ENCODE measurements around the gene CEP85L. TPM values are rescaled to one million over a fixed set of nuclear protein-coding genes. Genes with fewer than 3 reads are reported as not detected.

Gene CEP85L
- total RNA-seq, 4 donors from 2014 or later: 5.3 to 10.5 (median 8.7) TPM

GRCh38 chr6:118579786-118580185, 71.6 kb downstream of the CEP85L start:
- Histone ChIP-seq H3K4me3 (no peak overlapping the region), H3K27me3 (no peaks in the 10 kb centered on the region), H3K9me3 (peaks cover 9 to 19% of the 10 kb centered on the region in 2 donors), H3K27ac (no peak overlapping the region), H3K4me1 (peaks cover 0 to 7% (median 2%) of the 10 kb centered on the region in 4 donors), H3K36me3 (no peaks in the 10 kb centered on the region)
- TF ChIP-seq EP300 (IDR thresholded peaks at IDR 0.05; ENCODE audit: low read depth) (no peak), POLR2A (IDR thresholded peaks at IDR 0.05) (no peak), POLR2AphosphoS5 (IDR thresholded peaks at IDR 0.05) (no peak), CTCF (IDR thresholded peaks at IDR 0.05) (no peak)
- intact Hi-C loops (cut with DNase I; ENCODE audit: low total_unique reads) (loop anchor here (5.0 kb wide), 2 partner anchors 292 to 983 kb away; no protein-coding TSS in a partner anchor), in situ Hi-C loops (cut with MboI; ENCODE audit: low pct_ligation_motif_present in 1 of 4, low pct_unique_long_range_greater_than_20kb in 1 of 4, low sequenced_read_pairs in 3 of 4) (no loop called here)
- 82% methylated on average over 2 of the region's 2 CpGs; no CpG with 5 or more reads in 1 of the 2 donors for WGBS, 2 donors (ENCODE audit: low coverage in 1 of 2)
- no peak for DNase-seq

- H3K4me3 ChIP-seq: no peak overlapping the region
- H3K36me3 ChIP-seq: no peaks in the 10 kb centered on the region
- H3K4me1 ChIP-seq: peaks cover 0 to 7% (median 2%) of the 10 kb centered on the region in 4 donors
- TF ChIP-seq POLR2AphosphoS5 (IDR thresholded peaks at IDR 0.05): no peak
- no peak for TF ChIP-seq EP300 (IDR thresholded peaks at IDR 0.05; ENCODE audit: low read depth)
- no peak for TF ChIP-seq CTCF (IDR thresholded peaks at IDR 0.05)
- TF ChIP-seq POLR2A (IDR thresholded peaks at IDR 0.05): no peak
- H3K27ac ChIP-seq: no peak overlapping the region
- H3K27me3 ChIP-seq: no peaks in the 10 kb centered on the region
- DNase-seq: no peak
- peaks cover 21 to 30% of the 10 kb centered on the region in 2 donors for H3K9me3 ChIP-seq
- in situ Hi-C loops (cut with MboI; ENCODE audit: low pct_ligation_motif_present in 1 of 4, low pct_unique_long_range_greater_than_20kb in 1 of 4, low sequenced_read_pairs in 3 of 4) (no loop called here), intact Hi-C loops (cut with DNase I; ENCODE audit: low total_unique reads) (loop anchor here (5.0 kb wide), 1 partner anchor 984 kb away; no protein-coding TSS in a partner anchor)
- WGBS, 2 donors (ENCODE audit: low coverage in 1 of 2): 97% methylated on average over 12 of the region's 12 CpGs; no CpG with 5 or more reads in 1 of the 2 donors
These were observed 72.8 kb downstream of the CEP85L start for GRCh38 chr6:118578617-118579016.

- no peak for TF ChIP-seq EP300 (IDR thresholded peaks at IDR 0.05; ENCODE audit: low read depth)
- TF ChIP-seq POLR2AphosphoS5 (IDR thresholded peaks at IDR 0.05): no peak
- H3K36me3 ChIP-seq: no peaks in the 10 kb centered on the region
- in situ Hi-C loops (cut with MboI; ENCODE audit: low pct_ligation_motif_present in 1 of 4, low pct_unique_long_range_greater_than_20kb in 1 of 4, low sequenced_read_pairs in 3 of 4): no loop called here
- WGBS, 2 donors (ENCODE audit: low coverage in 1 of 2): 28 to 55% methylated on average over 3 to 4 of the region's 4 CpGs
- no peak overlapping the region for H3K4me3 ChIP-seq
- DNase-seq: no peak
- intact Hi-C loops (cut with DNase I; ENCODE audit: low total_unique reads): loop anchor here (5.0 kb wide), 1 partner anchor 984 kb away; no protein-coding TSS in a partner anchor
- H3K27me3 ChIP-seq: no peaks in the 10 kb centered on the region
- peaks cover 0 to 7% (median 2%) of the 10 kb centered on the region in 4 donors for H3K4me1 ChIP-seq
- peaks cover 25 to 32% of the 10 kb centered on the region in 2 donors for H3K9me3 ChIP-seq
- H3K27ac ChIP-seq: no peak overlapping the region
These were observed 73.4 kb downstream of the CEP85L start for GRCh38 chr6:118577972-118578371.

GRCh38 chr6:118574051-118574865, 77.1 kb downstream of the CEP85L start:
- H3K4me1 ChIP-seq: no peaks in the 10 kb centered on the region
- intact Hi-C loops (cut with DNase I; ENCODE audit: low total_unique reads): loop anchor here (1.0 kb wide), 1 partner anchor 17 kb away; no protein-coding TSS in a partner anchor

More at GRCh38 chr6:118574051-118574865, 77.1 kb downstream of the CEP85L start:
- H3K9me3 ChIP-seq: peaks cover 25 to 30% of the 10 kb centered on the region in 2 donors
- in situ Hi-C loops (cut with MboI; ENCODE audit: low pct_ligation_motif_present in 1 of 4, low pct_unique_long_range_greater_than_20kb in 1 of 4, low sequenced_read_pairs in 3 of 4): loop anchor here in 2 of 4 donors (25.0 kb wide), 2 partner anchors 213 to 587 kb away; no protein-coding TSS in a partner anchor
- 97 to 100% methylated on average over 1 to 13 of the region's 13 CpGs for WGBS, 2 donors (ENCODE audit: low coverage in 1 of 2)
- H3K36me3 ChIP-seq: no peaks in the 10 kb centered on the region
- no peak for DNase-seq
- no peak overlapping the region for H3K4me3 ChIP-seq
- TF ChIP-seq CTCF (IDR thresholded peaks at IDR 0.05): no peak
- TF ChIP-seq EP300 (IDR thresholded peaks at IDR 0.05; ENCODE audit: low read depth): no peak
- TF ChIP-seq POLR2AphosphoS5 (IDR thresholded peaks at IDR 0.05): no peak
- TF ChIP-seq POLR2A (IDR thresholded peaks at IDR 0.05): no peak
- no peak overlapping the region for H3K27ac ChIP-seq
- H3K27me3 ChIP-seq: no peaks in the 10 kb centered on the region

Data from transverse colon (tissue), 4 donors.